HG03378 (cell line): ENCODE data around the gene TMEM121.
"Not testable (repeated sequence)": the region's sequence is repeated elsewhere in the genome, so short reads cannot be mapped to it uniquely, and the experiment has no call there.

ENCODE experiments used
- ATAC-seq: cut with Tn5 transposase; IDR thresholded peaks from one replicate; pipeline ENCODE4 v1.9.1; 2021; ENCODE audit warnings: mild to moderate bottlenecking, moderate library complexity; ENCODE audit not compliant: unreplicated experiment

The TMEM121 gene

DNA sequence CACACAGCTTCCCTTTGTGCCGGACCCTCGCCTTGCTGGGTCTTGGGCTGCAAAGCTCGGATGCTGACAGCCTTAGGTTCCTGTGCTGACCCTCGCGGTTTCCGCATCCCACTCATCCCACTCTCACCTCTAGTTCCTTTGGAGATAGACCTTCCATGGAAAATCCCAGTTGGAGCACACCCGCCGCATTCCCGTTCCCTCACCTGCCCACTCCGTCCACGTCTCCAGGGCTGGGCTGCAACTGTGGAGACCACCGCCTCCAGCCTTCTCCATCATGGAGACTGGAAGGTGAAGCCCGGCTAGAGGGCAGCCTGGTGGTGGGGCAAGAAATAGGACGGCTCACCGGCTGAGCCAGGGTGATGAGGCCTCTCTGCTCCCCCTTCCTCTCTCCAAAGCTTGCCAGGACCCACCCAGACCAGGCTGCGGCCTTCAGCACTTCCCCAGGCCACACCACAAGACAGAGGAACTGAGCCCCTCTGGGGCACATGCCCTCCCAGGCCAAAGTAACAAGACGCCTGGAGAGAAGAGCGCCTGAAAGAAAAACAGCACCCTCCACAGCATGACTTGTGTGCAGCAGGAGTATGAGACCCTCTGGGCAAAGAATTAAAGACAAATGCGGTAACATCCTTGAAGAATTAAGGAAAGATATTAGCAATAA lies 15.0 kb downstream of the TMEM121 start:
- ATAC-seq, result no peak

DNA sequence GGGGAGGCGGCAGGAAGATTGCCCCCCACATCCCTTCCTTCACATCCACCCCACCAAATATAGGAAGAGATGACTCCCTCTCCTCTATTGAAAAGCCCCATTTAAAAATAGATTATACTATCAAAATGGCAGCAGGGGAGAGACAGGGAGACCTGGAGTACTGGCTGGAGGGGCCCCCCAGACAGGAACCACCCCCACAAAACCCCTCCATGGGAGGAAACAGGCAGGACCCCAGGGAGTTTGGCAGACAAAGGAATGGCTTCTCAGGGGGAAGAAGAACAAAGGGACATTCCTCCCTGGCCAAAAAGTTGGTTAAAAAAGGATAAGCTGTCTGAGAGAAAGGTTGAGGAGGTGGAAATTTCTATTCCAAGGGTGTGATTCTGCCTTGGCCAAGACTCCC lies 19.3 kb downstream of the TMEM121 start:
- not testable (repeated sequence) for ATAC-seq

DNA sequence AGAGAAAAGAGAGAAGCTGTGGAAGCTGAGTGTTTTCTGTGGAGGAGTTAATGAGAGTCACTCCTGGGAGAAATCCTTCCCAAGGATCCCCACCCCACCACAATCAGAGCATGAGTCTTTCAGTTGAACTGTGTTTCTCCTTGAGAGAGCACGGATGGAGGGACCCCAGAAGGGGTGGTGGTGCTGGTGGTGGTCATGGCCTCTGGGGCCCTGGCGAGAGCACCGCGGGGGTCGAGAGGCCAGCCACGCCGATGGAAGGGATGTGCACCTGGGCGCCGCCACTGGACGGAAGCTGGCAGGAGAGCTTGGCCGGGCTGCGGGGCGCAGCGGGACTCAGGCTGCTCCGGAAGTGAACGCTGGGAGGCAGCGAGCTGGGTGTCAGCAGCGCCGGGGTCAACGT lies 20.0 kb downstream of the TMEM121 start:
- not testable (repeated sequence) for ATAC-seq

DNA sequence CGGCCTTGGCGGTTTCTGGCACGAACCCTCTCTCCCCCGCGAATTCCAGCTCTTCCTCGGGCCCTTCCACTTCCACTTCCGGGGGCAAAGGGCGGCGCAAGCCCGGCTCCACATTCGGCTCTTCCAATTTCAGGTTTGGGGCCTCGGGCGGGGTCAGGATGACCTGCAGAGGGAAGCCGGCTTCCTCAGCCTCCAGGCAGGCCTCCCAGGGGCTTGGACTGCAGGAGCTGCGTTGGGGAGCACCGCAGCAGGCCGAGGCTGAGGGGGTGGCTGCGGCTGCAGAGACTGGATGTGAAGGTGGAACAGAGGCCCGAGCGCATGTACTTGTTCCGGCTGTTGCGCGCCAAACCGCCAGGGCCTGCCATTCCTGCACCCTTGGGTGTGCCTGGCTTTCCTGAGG lies 20.7 kb downstream of the TMEM121 start:
- not testable (repeated sequence) for ATAC-seq

DNA sequence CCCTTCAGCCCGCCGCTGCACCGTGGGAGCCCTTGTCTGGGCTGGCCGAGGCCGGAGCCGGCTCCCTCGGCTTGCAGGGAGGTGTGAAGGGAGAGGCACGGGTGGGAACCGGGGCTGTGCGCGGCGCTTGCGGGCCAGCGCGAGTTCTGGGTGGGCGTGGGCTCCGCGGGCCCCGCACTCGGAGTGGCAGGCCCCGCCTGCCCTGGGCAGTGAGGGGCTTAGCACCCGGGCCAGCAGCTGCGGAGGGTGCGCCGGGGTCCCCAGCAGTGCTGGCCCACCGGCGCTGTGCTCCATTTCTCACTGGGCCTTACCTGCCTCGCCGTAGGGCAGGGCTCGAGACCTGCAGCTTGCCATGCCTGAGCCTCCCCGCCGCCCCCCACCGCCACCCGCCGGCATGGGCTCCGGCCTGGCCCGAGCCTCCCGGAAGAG lies 21.4 kb downstream of the TMEM121 start:
- ATAC-seq, result no peak

DNA sequence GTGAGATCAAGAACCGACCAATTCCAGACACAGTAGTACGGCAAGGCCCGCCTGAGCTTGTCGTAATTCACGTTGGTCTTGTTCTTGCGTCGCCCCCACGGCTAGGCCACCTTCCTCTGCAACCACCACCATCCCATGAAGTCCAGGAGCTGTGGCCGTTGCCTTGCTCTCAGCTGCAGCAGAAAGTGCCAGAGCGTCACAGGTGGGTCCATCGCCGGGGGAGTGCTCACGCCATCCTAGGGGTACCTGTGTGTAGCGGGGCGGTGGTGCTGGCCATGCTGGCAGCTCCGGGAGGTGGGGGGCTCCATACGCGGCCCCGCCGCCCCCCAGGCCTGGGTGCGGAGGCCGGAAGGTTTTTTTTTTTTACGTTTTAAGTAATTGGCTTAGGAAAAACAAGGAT lies 23.1 kb downstream of the TMEM121 start:
- ATAC-seq, result no peak

DNA sequence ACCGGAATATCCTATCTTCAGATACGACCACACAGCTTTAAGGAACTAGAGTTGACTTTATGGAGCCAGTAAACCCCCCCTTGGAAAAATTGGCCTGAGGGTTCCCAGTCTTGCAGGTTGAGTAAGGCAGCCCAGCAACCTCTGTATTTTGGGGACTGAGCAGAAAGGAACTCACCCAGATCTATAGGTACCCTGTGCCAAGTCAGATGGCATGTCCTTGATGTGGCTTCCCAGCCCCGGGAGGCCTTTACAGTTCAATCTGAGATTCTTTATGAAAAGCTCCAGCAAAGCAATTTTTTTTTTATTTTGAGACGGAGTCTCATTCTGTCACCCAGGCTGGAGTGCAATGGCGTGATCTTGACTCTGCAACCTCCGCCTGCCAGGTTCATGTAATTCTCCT lies 27.6 kb downstream of the TMEM121 start:
- no peak for ATAC-seq

DNA sequence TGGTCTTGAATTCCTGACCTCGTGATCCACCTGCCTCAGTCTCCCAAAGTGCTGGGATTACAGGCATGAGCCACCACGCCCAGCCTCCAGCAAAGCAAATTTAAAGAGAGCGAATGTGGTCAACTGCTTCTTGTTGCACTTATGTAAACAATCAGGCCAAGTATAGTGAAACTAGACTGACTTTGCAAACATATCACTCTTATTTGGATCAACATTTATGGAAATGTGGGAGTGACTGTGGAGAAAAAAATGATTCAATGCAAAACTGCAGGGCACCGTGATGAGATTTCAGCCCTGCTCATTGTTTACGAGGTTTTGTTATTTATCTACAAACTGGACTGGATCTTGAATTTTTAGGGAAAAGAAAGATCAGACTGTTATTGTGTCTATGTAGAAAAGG lies 28.1 kb downstream of the TMEM121 start:
- ATAC-seq, result no peak

DNA sequence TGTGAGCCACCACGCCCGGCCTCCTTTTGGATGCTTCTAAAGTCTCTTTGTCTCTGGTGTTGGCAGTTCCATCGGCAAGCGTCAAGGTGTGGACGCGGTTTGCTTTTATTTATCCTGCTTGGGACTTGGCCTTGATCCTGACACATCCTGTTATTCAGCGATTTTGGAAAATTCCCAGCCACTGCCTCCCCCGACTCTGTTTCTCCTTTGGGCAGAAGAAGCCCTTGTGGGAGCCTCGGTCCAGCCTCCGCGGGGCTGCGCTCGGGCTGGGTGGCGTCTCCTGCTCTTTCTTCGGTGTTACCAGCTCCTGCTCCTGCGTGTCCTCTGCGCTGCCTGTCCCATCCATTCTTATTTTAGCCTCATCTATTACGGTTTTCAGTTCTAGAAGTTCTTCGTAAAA lies 31.3 kb downstream of the TMEM121 start:
- ATAC-seq, result not testable (repeated sequence)

DNA sequence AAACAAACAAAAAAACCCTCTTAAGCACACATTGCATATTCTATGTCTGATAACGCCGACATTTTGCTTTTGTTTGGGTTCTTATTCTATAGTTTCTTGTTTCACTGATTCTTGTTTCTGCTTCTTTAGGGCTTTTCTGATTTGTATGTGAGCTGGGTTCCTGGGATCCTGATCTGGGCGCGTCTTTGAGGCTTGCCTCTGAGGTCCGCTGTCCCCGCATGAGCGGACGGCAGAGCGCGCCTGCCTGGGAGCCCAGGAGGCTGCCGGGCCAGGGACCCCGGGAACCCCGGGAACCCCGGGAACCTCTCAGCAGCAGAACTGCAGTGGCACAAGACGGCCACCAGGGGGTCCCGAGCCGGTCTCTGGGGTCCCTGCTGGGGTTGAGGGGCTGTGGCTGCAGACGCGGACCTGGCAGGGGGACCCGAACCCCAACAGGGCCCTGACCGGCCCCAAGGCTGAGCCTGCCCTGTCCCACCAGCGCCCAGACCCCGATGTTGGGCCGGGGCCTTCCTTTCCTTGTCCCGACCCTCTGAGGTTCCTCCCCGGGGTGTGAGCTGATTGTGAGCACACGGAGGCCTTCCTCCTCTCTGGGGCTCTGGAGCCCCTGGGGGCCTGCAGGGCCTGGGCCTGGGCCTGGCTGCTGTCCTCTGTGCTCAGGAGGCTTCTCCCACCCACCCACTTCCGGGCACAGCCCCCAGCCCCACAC lies 32.2 kb downstream of the TMEM121 start:
- not testable (repeated sequence) for ATAC-seq

DNA sequence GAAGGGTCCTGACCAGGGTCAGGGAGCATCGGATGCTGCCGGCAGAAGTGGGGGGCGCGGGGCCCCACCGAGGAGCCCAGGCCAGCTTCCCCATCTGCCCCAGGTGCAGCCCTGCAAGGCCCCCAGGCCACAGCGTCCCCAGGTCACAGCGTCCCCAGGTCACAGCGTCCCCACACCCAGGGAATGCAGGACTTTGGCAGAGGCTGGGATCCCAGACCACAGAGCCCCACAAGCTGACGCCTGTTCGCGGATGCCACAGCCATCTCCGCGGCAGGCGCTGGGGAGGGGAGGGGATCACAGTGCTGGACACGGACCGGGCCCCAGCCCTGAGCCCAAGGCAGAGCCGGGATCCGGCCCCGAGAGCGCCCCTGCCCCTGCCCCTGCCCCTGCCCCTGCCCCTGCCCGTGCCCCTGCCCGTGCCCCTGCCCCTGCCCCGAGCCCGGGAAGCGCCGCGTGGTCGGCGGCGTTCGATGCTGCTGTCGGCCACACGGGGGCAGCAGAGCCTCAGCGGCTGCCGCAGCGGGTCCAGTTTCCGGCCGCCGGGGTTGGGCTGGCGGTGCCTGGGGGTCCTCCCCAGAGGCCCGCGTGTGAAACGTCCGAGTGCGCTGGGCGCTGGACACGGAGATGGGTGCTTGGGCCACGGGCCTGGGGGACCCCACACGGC lies 33.1 kb downstream of the TMEM121 start:
- ATAC-seq, result peak; percentile 22

DNA sequence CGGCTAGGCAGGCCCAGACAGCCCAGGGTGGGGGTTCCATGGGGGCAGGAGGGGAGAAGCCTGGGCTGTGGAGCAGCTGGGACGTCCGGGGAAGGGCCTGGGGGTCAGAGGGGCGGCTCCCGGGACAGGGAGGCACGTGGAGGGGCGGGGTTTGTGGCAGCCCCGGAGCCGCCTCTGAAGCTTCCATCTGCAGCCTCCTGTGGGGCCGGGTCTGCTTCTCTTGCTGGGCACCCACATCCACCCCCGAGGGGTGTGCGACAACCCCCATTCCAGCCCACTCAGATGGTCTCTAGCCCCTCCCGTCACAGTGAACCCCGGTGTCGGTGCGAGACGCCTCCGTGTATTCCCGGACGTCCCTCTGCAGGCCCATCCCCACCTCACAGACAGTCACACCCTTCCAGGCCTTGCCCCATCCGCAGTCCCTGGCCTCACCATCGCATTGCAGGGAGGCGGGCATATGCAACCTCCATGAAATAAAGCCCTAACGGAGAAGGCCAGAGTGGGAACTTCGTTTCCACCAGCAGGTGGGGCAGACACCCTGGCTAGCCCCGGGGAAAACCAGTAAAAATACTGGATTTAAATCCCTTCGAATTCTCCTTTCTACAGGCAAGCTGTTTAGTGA lies 33.8 kb downstream of the TMEM121 start:
- peak; percentile 51 for ATAC-seq

DNA sequence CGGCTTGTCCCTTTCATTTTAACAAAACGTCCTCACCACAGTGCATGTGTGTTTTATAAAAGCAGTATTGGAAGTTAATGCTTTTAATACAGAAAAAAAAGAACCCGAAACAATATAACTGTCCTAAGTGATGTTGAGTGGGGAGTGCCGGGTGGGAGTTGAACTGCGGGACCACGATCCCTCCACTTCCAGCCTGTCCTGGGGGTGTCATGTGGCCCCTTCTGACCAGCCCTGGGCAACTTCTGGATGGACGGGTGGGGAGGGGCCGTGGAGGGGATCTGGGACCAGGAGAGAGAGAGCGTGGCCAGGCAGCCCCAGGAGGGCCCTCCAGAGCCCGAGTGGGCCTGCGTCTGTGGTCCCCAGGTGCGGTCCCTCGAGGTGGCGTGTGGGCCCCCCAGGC lies 35.0 kb downstream of the TMEM121 start:
- ATAC-seq, result not testable (repeated sequence)

DNA sequence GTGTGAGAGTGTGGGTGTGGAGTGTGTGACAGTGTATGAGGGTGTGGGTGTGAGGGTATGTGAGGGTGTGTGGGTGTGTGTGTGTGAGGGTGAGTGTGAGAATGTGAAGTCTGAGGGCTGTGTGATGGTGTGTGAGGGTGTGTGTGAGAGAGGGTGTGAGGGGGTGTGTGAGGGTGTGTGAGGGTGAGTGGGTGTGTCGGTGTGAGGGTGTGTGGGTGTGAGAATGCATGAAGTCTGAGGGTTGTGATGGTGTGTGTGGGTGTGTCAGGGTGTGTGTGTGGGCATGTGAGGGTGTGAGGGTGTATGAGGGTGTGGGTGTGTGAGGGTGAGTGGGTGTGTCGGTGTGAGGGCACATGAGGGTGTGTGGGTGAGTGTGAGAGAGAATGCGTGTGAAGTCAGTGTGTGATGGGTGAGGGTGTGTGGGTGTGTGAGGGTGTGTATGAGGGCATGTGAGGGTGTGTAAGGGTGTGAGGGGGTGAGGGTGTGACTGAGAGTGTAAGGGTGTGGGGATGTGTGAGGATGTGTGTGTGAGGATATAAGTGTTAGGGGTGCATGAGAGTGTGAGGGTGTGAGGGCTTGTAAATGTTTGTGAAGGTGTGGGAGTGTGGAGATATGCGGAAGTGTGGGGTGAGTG lies 36.4 kb downstream of the TMEM121 start:
- ATAC-seq, result no peak

DNA sequence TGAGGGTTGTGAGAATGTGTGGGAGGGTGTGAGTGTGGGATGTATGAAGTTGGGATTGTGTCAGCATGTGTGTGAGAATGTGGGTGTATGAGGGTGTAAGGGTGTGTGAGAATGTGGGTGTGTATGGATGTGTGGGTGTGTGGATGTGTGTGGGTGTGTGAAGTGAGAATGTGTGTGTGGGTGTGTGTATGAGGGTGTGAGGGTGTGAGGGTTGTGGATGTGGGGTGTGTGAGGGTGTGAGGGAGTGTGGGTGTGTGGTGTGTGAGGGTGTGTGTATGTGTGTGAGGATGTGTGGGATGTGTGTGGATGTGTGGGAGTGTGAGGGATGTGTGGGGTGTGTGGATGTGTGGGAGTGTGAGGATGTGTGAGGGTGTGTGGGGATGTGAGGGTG lies 37.0 kb downstream of the TMEM121 start:
- ATAC-seq, result no peak

DNA sequence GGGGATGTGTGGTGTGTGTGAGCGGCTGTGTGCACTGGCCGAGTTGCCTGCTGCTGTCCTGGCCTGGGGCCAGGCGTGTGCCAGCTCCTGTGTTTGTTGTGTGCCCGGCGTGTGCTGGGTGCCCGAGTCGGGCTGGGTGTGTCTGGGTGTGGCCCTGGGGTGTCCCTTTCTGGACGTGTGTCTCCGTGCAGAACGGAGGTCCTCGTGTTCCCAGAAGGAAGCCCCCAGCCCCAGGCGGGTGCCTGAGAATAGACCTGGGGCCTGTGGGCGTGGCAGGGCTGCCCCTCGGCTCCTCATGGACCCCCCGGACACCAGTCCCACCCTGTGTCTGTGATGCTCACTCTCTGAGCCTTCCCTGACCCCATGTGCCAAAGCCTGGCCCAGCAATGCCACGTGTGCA lies 38.2 kb downstream of the TMEM121 start:
- ATAC-seq, result not testable (repeated sequence)

DNA sequence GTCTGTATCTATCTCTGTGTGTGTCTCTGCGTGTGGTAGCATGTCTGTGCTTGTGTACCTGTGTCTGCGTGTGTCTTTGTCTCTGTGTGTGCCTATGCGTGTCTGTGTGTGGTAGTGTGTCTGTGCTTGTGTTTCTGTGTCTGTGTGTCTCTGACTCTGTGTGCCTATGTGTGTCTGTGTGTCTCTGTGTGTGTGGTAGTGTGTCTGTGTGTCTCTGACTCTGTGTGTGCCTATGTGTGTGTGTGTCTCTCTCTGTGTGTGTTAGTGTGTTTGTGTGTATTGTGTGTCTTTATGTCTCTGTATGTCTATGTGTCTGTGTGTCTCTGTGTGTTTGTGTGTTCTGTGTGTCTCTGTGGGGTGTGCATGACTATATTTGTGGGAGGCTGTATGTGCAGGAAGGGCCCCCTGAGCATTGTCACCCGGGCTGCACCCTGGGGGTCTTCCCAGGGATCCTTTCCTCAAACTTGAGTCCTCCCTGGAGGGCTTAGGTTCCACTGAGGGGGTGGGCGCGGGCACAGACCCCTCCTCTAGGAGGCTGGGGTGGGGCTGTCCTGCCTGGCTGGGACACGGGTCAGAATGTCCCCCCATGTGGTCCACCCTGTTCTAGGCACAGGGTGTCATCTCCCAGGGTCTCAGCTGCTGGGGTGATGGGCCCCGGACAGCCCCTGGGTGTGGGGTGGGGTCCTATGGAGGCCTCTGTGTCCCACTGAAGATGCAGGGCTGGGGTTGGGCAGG lies 39.0 kb downstream of the TMEM121 start:
- ATAC-seq, result not testable (repeated sequence)

DNA sequence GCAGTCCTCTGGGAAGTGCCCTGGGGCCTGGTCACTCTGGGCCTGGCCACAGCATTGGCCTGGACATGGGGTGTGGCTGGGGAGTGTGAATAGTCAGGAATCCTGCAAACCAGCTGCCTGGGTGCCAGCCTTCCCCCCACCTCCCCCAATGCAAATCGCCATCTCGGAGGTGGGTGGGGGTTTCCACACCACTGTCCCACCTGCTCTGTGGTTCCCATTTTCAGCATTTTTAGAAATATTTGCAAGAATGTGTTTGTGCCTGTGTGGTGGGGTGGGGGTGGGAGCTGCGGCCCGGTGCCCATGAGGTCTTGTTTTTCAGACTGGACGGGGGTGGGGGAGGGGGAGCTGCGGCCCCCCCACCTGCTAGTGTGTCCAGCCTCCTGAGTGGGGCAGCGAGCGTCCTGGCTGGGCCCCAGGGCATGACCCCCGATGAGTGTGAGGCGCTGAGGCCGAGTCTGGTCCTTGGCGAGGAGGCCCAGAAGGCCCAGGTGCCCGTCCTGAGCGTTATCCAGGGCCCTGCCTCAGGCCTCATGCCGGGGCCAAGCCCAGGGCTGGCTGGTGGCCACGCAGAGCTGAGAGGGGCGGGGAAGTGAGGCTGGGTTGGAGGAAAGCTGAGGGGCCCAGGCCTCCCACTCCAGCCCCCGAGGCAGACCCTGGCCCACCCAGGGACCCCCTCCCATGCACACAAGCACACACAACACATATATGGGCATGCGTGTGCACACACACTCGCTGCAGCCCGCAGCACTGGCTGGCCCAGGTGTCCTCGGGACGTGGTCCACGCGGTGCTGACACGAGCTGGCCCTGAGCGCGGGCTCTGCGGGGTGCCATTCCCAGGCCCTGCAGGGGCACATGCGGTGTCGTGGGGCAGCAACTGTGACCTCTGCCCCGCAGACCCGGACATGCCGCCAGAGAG lies 40.1 kb downstream of the TMEM121 start:
- not testable (repeated sequence) for ATAC-seq
